Upper lobe of left lung (tissue), 6 donors: Measurements from ENCODE around the gene IFT57. TPM values are rescaled to one million over a fixed set of nuclear protein-coding genes. Genes with fewer than 3 reads are reported as not detected.

Experiments used
- ATAC-seq, 2 donors: fragments of 200-7000 bp; cut with Tn5 transposase; one replicate each; pipeline ENCODE4 v1.9.1; 2022; ENCODE audit warnings: mild to moderate bottlenecking in 2 of 2, moderate library complexity in 2 of 2; ENCODE audit not compliant: low FRiP score in 2 of 2
- DNase-seq, 2 donors: peaks; one replicate each; pipeline ENCODE4 v3.0.0-alpha.2; 2019 to 2020
- H3K27ac ChIP-seq, 4 donors: fragments of 200-600 bp; sonication (generic); one replicate each; pipeline ENCODE4 v1.5.1; 2016 to 2019
- H3K27me3 ChIP-seq, 4 donors: fragments of 200-600 bp; sonication (generic); one replicate each; pipeline ENCODE4 v1.5.1; 2017 to 2019
- H3K36me3 ChIP-seq, 4 donors: fragments of 200-600 bp; sonication (generic); one replicate each; pipeline ENCODE4 v1.5.1; 2016 to 2019
- H3K4me1 ChIP-seq, 4 donors: fragments of 200-600 bp; sonication (generic); one replicate each; pipeline ENCODE4 v1.5.1; 2018 to 2019
- H3K4me3 ChIP-seq, 4 donors: fragments of 200-600 bp; sonication (generic); one replicate each; pipeline ENCODE4 v1.5.1; 2017 to 2019; ENCODE audit warnings: mild to moderate bottlenecking in 2 of 4, moderate library complexity in 1 of 4
- H3K9me3 ChIP-seq, 4 donors: fragments of 200-600 bp; sonication (generic); one replicate each; pipeline ENCODE4 v1.5.1; 2018 to 2019
- EP300 ChIP-seq, 4 donors: sonication (generic); formaldehyde crosslinking; IDR thresholded peaks; one replicate each; pipeline ENCODE4 v1.5.1; 2017; ENCODE audit warnings: antibody characterized with exemption in 4 of 4, control low read depth in 2 of 4
- POLR2A ChIP-seq, 4 donors: fragments of 450-650 bp; IDR thresholded peaks; one replicate each; pipeline ENCODE4 v1.5.1; 2016 to 2017; ENCODE audit warnings: antibody characterized with exemption in 4 of 4, mild to moderate bottlenecking in 2 of 4
- POLR2AphosphoS5 ChIP-seq, 2 donors: sonication (generic); formaldehyde crosslinking; IDR thresholded peaks; one replicate each; pipeline ENCODE4 v1.5.1; 2017; ENCODE audit warnings: antibody characterized with exemption in 2 of 2
- WGBS, 2 donors: methylation state at CpG; one replicate each; pipeline ENCODE4 v1.1.5; 2017 to 2018; 5-methylcytosine and 5-hydroxymethylcytosine counted together
- total RNA-seq, 6 donors: library from RNA; depleted of rRNA in 4 of 6; stranded (reverse); fragments of >200 nt in 4 of 6; gene quantifications; one replicate each; pipeline versions ENCODE4 v1.1.0 to v1.2.1, GENCODE V29; 2016 to 2021
- TF ChIP-seq, protein P1 (sequence below), 6 experiments: fragments of 450-650 bp in 4 of 6; fragments of 200-600 bp in 2 of 6; sonication (generic) in 2 of 6; IDR thresholded peaks; one replicate each; pipeline ENCODE4 v1.5.1; 2016 to 2019; ENCODE audit warnings: antibody characterized with exemption in 6 of 6
- donor health status: DM: no; HTN: no; CAD: no; lungs with moderate emphysema.
- donor health status: DM: no; HTN: yes; CAD: no; lungs with severe emphysema.

IFT57 gene
- total RNA-seq, 6 donors from 2014 or later, result 118 to 467 (median 232) TPM

DNA sequence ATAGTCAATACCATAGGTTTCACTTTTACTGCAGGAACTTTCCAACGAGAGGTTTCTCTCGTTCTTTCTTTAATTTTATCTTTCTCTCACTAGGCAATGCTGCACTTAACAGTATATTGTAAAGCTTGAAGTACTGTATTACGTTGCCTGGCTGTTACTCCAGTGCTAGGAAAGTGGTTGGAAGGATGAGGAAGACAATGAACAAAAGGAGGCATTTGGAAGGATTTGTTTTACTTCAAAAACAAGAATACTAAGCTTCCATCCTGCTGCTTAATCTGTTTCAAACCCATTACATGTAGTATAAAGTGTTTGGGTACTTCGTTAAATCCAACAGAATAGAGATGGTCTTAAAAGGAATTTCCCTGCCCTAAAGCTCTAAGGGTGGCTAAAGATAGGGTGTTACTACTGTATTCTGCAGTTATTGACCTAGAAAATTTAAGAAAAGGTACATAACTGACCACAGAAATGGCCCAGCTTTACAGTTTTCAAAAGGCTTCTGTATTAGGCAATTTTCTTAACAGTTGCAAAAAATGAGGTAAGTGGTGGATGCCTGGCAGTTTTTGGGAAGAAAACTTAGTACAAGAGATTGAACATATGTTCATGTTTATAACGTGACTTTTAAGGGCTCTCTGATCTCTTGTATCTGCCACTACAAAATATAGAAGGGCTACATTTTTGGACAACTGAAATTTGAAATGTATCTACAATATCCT lies 785 bp upstream of the IFT57 start:
- TF ChIP-seq, protein P1, sequence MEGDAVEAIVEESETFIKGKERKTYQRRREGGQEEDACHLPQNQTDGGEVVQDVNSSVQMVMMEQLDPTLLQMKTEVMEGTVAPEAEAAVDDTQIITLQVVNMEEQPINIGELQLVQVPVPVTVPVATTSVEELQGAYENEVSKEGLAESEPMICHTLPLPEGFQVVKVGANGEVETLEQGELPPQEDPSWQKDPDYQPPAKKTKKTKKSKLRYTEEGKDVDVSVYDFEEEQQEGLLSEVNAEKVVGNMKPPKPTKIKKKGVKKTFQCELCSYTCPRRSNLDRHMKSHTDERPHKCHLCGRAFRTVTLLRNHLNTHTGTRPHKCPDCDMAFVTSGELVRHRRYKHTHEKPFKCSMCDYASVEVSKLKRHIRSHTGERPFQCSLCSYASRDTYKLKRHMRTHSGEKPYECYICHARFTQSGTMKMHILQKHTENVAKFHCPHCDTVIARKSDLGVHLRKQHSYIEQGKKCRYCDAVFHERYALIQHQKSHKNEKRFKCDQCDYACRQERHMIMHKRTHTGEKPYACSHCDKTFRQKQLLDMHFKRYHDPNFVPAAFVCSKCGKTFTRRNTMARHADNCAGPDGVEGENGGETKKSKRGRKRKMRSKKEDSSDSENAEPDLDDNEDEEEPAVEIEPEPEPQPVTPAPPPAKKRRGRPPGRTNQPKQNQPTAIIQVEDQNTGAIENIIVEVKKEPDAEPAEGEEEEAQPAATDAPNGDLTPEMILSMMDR (IDR thresholded peaks at IDR 0.05), result no peak
- TF ChIP-seq POLR2AphosphoS5 (IDR thresholded peaks at IDR 0.05) (no peak), EP300 (IDR thresholded peaks at IDR 0.05) (no peak), POLR2A (IDR thresholded peaks at IDR 0.05) (no peak)
- H3K36me3 ChIP-seq, result peaks cover 0 to 3% (median 0%) of the 10 kb centered on the region in 4 donors
- H3K27me3 ChIP-seq, result no peaks in the 10 kb centered on the region
- 11% methylated on average over 5 of the region's 5 CpGs for WGBS, 2 donors
- H3K4me1 ChIP-seq, result peaks cover 19 to 31% (median 26%) of the 10 kb centered on the region in 4 donors
- peak overlapping the region; percentile 86 to 92 (median 90) for H3K27ac ChIP-seq
- peak in 1 of 2 donors; percentile 0 for ATAC-seq
- H3K9me3 ChIP-seq, result no peaks in the 10 kb centered on the region
- H3K4me3 ChIP-seq, result peak overlapping the region; percentile 65 to 92 (median 88)
- no peak for DNase-seq

DNA sequence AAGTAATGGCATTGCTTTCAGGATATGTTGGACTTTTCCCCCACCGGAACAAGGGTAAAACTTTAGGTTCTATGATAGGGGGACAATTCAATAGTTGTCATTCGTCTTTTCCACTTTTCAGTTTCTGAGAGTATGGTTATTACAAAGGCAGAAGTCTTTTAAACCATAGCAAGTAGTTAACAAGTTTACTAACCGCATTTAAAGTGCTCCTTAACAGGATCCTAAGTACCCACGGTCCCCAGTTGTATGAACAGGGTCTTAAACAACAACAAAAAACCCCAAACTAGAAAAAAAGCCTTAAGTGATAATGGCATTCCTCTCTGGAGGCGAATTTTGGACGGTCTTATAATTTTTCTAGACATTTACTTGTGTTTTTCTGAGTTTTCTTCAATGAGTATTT lies 831 bp downstream of the IFT57 start:
- Histone ChIP-seq H3K4me1 (peaks cover 19 to 32% (median 26%) of the 10 kb centered on the region in 4 donors), H3K36me3 (peaks cover 0 to 3% (median 0%) of the 10 kb centered on the region in 4 donors), H3K9me3 (no peaks in the 10 kb centered on the region), H3K27ac (peak overlapping the region; percentile 86 to 92 (median 90)), H3K27me3 (no peaks in the 10 kb centered on the region), H3K4me3 (peak overlapping the region; percentile 85 to 95 (median 92))
- DNase-seq (no peak), ATAC-seq (no peak)
- WGBS, 2 donors, result 21 to 28% methylated on average over 6 of the region's 6 CpGs
- TF ChIP-seq EP300 (IDR thresholded peaks at IDR 0.05) (no peak), POLR2AphosphoS5 (IDR thresholded peaks at IDR 0.05) (no peak), POLR2A (IDR thresholded peaks at IDR 0.05) (no peak)
- TF ChIP-seq, protein P1 (IDR thresholded peaks at IDR 0.05), result no peak

DNA sequence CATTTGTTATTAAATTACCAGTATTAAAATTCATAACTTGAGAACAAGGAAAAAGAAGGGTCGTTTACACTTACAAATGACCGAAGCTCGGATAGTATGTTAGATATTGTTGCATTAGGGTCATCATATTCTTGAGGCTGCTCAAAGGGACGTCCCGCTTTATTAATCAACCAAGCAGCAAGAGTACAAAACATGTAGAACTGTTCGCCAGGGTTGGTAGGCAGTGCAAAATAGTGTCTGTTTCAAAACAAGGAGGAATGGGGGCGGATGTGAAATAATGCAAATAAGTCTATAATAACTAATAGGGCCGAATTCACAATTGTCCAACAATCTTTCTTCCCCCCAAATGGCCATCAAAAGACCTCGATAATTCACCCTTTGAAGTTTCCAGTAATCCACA lies 2.9 kb downstream of the IFT57 start:
- WGBS, 2 donors, result 71 to 82% methylated on average over 9 of the region's 9 CpGs
- TF ChIP-seq, protein P1 (IDR thresholded peaks at IDR 0.05), result no peak
- TF ChIP-seq EP300 (IDR thresholded peaks at IDR 0.05) (no peak), POLR2A (IDR thresholded peaks at IDR 0.05) (no peak), POLR2AphosphoS5 (IDR thresholded peaks at IDR 0.05) (no peak)
- peak overlapping the region in 3 of 4 donors; percentile 85 to 92 (median 91) for H3K4me3 ChIP-seq
- peaks cover 0 to 3% (median 0%) of the 10 kb centered on the region in 4 donors for H3K36me3 ChIP-seq
- no peak for DNase-seq
- H3K4me1 ChIP-seq, result peaks cover 16 to 34% (median 23%) of the 10 kb centered on the region in 4 donors
- H3K9me3 ChIP-seq, result no peaks in the 10 kb centered on the region
- ATAC-seq, result no peak
- peak overlapping the region in 1 of 4 donors; percentile 92 for H3K27ac ChIP-seq
- H3K27me3 ChIP-seq, result no peaks in the 10 kb centered on the region

DNA sequence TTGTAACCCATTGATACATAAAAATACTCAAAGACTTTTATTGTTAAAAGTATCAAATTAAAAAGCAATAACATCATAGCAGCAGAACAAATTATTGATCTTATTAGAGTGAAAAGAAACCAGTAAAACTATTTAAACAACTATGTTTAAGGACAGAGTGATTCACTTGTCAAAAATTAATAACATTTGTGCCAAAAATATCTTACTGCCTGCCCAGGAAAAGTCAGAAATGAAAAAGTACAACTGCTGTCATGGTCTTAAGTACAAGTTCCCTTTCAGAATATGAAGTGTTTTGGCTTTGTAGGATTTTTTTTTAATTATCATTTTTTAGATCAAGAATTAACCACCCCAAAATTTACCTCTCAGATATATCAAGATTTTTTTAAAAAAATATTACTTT lies 3.4 kb downstream of the IFT57 start:
- DNase-seq, result no peak
- Histone ChIP-seq H3K4me3 (peak overlapping the region in 1 of 4 donors; percentile 85), H3K4me1 (peaks cover 11 to 30% (median 18%) of the 10 kb centered on the region in 4 donors), H3K27ac (peak overlapping the region in 2 of 4 donors; percentile 9 to 22), H3K36me3 (peaks cover 0 to 6% (median 0%) of the 10 kb centered on the region in 4 donors), H3K27me3 (no peaks in the 10 kb centered on the region), H3K9me3 (no peaks in the 10 kb centered on the region)
- TF ChIP-seq POLR2AphosphoS5 (IDR thresholded peaks at IDR 0.05) (no peak), EP300 (IDR thresholded peaks at IDR 0.05) (no peak), POLR2A (IDR thresholded peaks at IDR 0.05) (no peak)
- TF ChIP-seq, protein P1 (IDR thresholded peaks at IDR 0.05), result no peak
- no peak for ATAC-seq
